K562 (cell line): ENCODE results near the gene WDCP. TPM values are rescaled to one million over a fixed set of nuclear protein-coding genes. Genes with fewer than 3 reads are reported as not detected.

Experiments
- ATAC-seq: fragments of 200-7000 bp; cut with Tn5 transposase; 3 replicates; pipeline ENCODE4 v1.9.1; 2020; ENCODE audit warnings: moderate library complexity
- BruUV-seq: library from RNA; stranded (reverse); fragments of 400-500 nt; replicated peaks from 2 replicates; lab custom pipeline; 2021; lab: Mats Ljungman, UMichigan
- CTCF ChIA-PET: fragments of 300-600 bp; formaldehyde crosslinking; extraction: SDS; loops from one replicate; lab custom pipeline; 2021; ENCODE audit warnings: low intra/inter-chr PET ratio; lab: Yijun Ruan, JAX
- POLR2A ChIA-PET: fragments of 300-600, 350-650 bp; sonication (Branson Sonifier 250); formaldehyde crosslinking; extraction: SDS; loops from one replicate; lab custom pipeline; 2021; ENCODE audit warnings: antibody characterized with exemption, inconsistent platforms; lab: Yijun Ruan, JAX
- DNase-seq, 4 experiments: peaks; one replicate each; pipeline versions ENCODE4 v3.0.0 to v3.0.0-alpha.2; 2011 to 2018; ENCODE audit warnings: low spot score in 3 of 4, mixed read lengths in 3 of 4; ENCODE audit errors: extremely low read depth in 1 of 4
- FAIRE-seq: peaks from 2 replicates; lab custom pipeline; 2011; peaks lifted over from hg19 to GRCh38; lab: Jason Lieb, UNC
- H2AFZ ChIP-seq: 2 replicates; pipeline ENCODE4 v1.6.0; 2011; ENCODE audit warnings: low read depth, low read length, control low read depth, inconsistent platforms
- H3K27ac ChIP-seq: fragments of 200-600 bp; 3 replicates; pipeline ENCODE4 v1.8.0; 2011; ENCODE audit warnings: low read depth, mild to moderate bottlenecking, control low read depth, inconsistent platforms, low read length, moderate library complexity, mixed read lengths; ENCODE audit errors: extremely low read depth
- H3K27me3 ChIP-seq, 2 experiments: fragments of 300-600 bp in 1 of 2; 2 replicates in 1 of 2; 3 replicates in 1 of 2; pipeline versions ENCODE4 v1.6.0 to v1.8.0; 2011; ENCODE audit warnings: inconsistent platforms in 2 of 2, low read length in 2 of 2, mild to moderate bottlenecking in 1 of 2, mixed read lengths in 1 of 2, moderate library complexity in 1 of 2; ENCODE audit not compliant: control insufficient read depth in 2 of 2, insufficient read depth in 2 of 2
- H3K36me3 ChIP-seq: fragments of 300-600 bp; 3 replicates; pipeline ENCODE4 v1.8.0; 2011; ENCODE audit warnings: mild to moderate bottlenecking, low read length, inconsistent platforms; ENCODE audit not compliant: control insufficient read depth, insufficient read depth
- H3K4me1 ChIP-seq, 2 experiments: fragments of 200-600 bp in 1 of 2; replicated peaks in 1 of 2; 2 replicates in 1 of 2; 3 replicates in 1 of 2; pipeline versions ENCODE4 v1.5.1 to v1.8.0; 2011; ENCODE audit warnings: inconsistent platforms in 2 of 2, low read length in 2 of 2, mild to moderate bottlenecking in 1 of 2, mixed read lengths in 1 of 2, moderate library complexity in 1 of 2; ENCODE audit not compliant: control insufficient read depth in 2 of 2, insufficient read depth in 2 of 2
- H3K4me2 ChIP-seq: 2 replicates; pipeline ENCODE4 v1.6.1; 2011; ENCODE audit warnings: low read length, control low read depth, inconsistent platforms, mixed read lengths; ENCODE audit not compliant: insufficient read depth
- H3K4me3 ChIP-seq: fragments of 200-600 bp; sonication (generic), shearing (Covaris generic); 2 replicates; pipeline ENCODE4 v1.5.1; 2016; ENCODE audit warnings: control low read depth, inconsistent platforms
- H3K79me2 ChIP-seq: fragments of 200-600 bp; 3 replicates; pipeline ENCODE4 v1.8.0; 2011; ENCODE audit warnings: low read length, inconsistent platforms; ENCODE audit not compliant: control insufficient read depth, insufficient read depth
- H3K9ac ChIP-seq, 2 experiments: 2 replicates each; pipeline versions ENCODE4 v1.6.0 to v1.6.1; 2011; ENCODE audit warnings: low read depth in 2 of 2, low read length in 2 of 2, control low read depth in 1 of 2, inconsistent platforms in 1 of 2, mild to moderate bottlenecking in 1 of 2, mixed read lengths in 1 of 2; ENCODE audit not compliant: insufficient read depth in 1 of 2
- H3K9me1 ChIP-seq: one replicate; pipeline ENCODE4 v1.6.0; 2011; ENCODE audit warnings: inconsistent platforms, mild to moderate bottlenecking, low read length, moderate library complexity; ENCODE audit not compliant: control insufficient read depth, insufficient read depth
- H3K9me3 ChIP-seq: replicated peaks from 2 replicates; pipeline ENCODE4 v1.5.1; 2011; ENCODE audit warnings: low read depth, low read length, inconsistent platforms; ENCODE audit not compliant: control insufficient read depth, insufficient read depth
- H4K20me1 ChIP-seq: replicated peaks from 2 replicates; pipeline ENCODE4 v1.6.1; 2011; ENCODE audit warnings: low read length, inconsistent platforms, mixed read lengths; ENCODE audit not compliant: control insufficient read depth, insufficient read depth
- ARHGAP35 ChIP-seq: fragments of 450-650 bp; IDR thresholded peaks from 2 replicates; pipeline ENCODE4 v1.6.1; 2018; ENCODE audit not compliant: partially characterized antibody
- LARP7 ChIP-seq: fragments of 450-650 bp; IDR thresholded peaks from 2 replicates; pipeline ENCODE4 v1.6.1; 2016
- MGA ChIP-seq: fragments of 450-650 bp; IDR thresholded peaks from 2 replicates; pipeline ENCODE4 v1.6.1; 2016; ENCODE audit warnings: mild to moderate bottlenecking, moderate library complexity
- PML ChIP-seq: IDR thresholded peaks from 2 replicates; pipeline ENCODE4 v1.6.1; 2012; ENCODE audit warnings: low read length, inconsistent platforms
- ZNF232 ChIP-seq: sonication (generic); formaldehyde crosslinking; IDR thresholded peaks from 2 replicates; pipeline ENCODE4 v1.8.0; 2022; ENCODE audit warnings: mild to moderate bottlenecking, missing genetic modification reagents
- WGBS: fragments of 100-300 bp; shearing (Covaris generic); methylation state at CpG from one replicate; pipeline ENCODE4 v1.1.6; 2016; ENCODE audit warnings: low coverage, mixed read lengths; ENCODE audit not compliant: insufficient coverage; ENCODE audit errors: missing lambda C conversion rate; 5-methylcytosine and 5-hydroxymethylcytosine counted together
- in situ Hi-C: fragments of 300-500 bp; cut with MboI; formaldehyde crosslinking; loops from 4 replicates; pipeline ENCODE4 v1.15.0; 2018; ENCODE audit warnings: inconsistent platforms, mixed read lengths
- intact Hi-C: fragments of 100-400 bp; cut with micrococcal nuclease; formaldehyde crosslinking; loops from 2 replicates; pipeline ENCODE4 v1.14.2; 2022
- polyA plus RNA-seq, 8 experiments: library from polyadenylated mRNA; depleted of rRNA in 4 of 8; stranded (reverse) in 5 of 8; unstranded in 3 of 8; fragments of >200 nt; fragmentation: Nextera tagmentation in 2 of 8; fragmentation: Illumina TruSeq in 1 of 8; extraction: Ambion mirVana in 2 of 8; extraction: Trizol in 1 of 8; gene quantifications; 2 replicates each; pipeline versions ENCODE4 v1.2.1 to v1.2.3, GENCODE V29; 2011 to 2014; ENCODE audit warnings: inconsistent platforms in 1 of 8, missing spikeins in 1 of 8
- total RNA-seq, 7 experiments: library from RNA; depleted of rRNA in 6 of 7; stranded (reverse); fragments of >200 nt in 6 of 7; fragmentation: Illumina TruSeq in 2 of 7; extraction: Trizol in 2 of 7; gene quantifications; 2 replicates each; pipeline versions ENCODE4 v1.2.1 to v1.2.3, GENCODE V29; 2011 to 2021; ENCODE audit warnings: low replicate concordance in 1 of 7

The WDCP gene
- total and polyA plus RNA-seq, 9 of the 15 experiments (the other 6 are each of a cell fraction or from before 2014, with no cell fraction given): 10.1 to 41.4 (median 21.8) TPM

- H3K4me1 ChIP-seq: no peaks in the 10 kb centered on the region
- no peaks in the 10 kb centered on the region for H3K27me3 ChIP-seq
- no peaks in the 10 kb centered on the region for H4K20me1 ChIP-seq
- H3K9ac ChIP-seq: no peak overlapping the region
- in situ Hi-C loops: no loop called here
- FAIRE-seq (no peak), DNase-seq (no peak), ATAC-seq (no peak)
- no peaks in the 10 kb centered on the region for H3K9me3 ChIP-seq
- no peak overlapping the region for H2AFZ ChIP-seq
- no peak overlapping the region for H3K27ac ChIP-seq
- H3K79me2 ChIP-seq: 0 out of 3 replicates have a peak, but pooled peaks cover 4% of the 10 kb centered on the region
- WGBS: 22% methylated on average over 2 of the region's 2 CpGs
- POLR2A ChIA-PET: interaction anchor here (1.7 to 3.3 kb wide), 3 partner anchors 11 to 19 kb away, joined by 5 to 11 read pairs (median 6); partner anchors contain the start of gene SF3B6
- CTCF ChIA-PET: no interaction called here
- no TSS peak for BruUV-seq
- no peak overlapping the region for H3K4me2 ChIP-seq
- intact Hi-C loops: no loop called here
- no peak overlapping the region for H3K4me3 ChIP-seq
- no peaks in the 10 kb centered on the region for H3K9me1 ChIP-seq
- peaks cover 41% of the 10 kb centered on the region; the same call in 2 of the 3 replicates for H3K36me3 ChIP-seq
- no peak for TF ChIP-seq MGA
- TF ChIP-seq LARP7: no peak
- TF ChIP-seq ZNF232 (CRISPR knock-in tag): no peak
- no peak for TF ChIP-seq PML
- TF ChIP-seq ARHGAP35: no peak
These were observed 18.1 kb upstream of the WDCP start for GRCh38 chr2:24065341-24065740.
